Left kidney (tissue), 2 donors: ENCODE data around the gene ARID3B. TPM values are rescaled to one million over a fixed set of nuclear protein-coding genes. Genes with fewer than 3 reads are reported as not detected.
"Not testable (repeated sequence)": the region's sequence is repeated elsewhere in the genome, so short reads cannot be mapped to it uniquely, and the experiment has no call there.

ENCODE experiments used
- DNase-seq: peaks from one replicate; pipeline ENCODE4 v3.0.0-alpha.2; 2013
- polyA plus RNA-seq: library from polyadenylated mRNA; unstranded; fragments of 120-200 nt; gene quantifications from one replicate; pipeline ENCODE4 v1.2.1, GENCODE V29; 2013; ENCODE audit not compliant: insufficient read length

The ARID3B gene
- polyA plus RNA-seq, 1 donor = 16.8 TPM

DNA sequence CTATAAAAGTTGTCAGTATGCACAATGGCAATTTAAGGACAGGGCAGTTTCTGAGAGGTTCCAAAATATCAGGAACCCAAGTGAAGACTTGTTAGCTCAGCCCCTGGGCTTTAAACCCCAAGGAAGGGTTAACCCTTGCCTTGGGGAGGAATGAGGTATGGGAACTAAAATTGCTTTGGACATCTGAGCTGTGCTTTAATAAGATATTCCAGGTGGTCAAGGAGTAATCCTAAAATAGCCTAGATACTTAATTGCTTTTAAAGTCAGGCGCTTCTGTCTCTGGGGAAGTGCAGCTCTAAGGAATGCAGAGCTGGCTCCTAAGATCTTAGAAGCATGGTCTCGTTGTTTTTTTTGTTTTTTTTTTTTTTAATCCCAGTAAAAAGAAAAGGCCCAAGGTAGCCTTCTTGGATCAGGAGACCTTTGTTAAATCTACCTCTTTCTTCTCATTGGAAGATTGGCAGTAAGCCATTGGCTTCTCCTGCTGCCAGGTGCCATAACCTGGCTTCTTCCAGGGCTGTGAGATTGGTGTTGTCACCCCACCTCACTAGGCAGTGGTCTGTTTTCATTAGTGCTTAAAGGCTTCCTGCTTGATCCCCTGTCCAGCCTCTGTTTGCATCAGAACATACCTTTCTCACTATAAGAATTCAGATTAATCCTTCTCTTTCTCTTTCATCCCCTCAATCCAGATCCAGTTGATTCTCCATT lies 24.5 kb downstream of the ARID3B start:
- DNase-seq = no peak

DNA sequence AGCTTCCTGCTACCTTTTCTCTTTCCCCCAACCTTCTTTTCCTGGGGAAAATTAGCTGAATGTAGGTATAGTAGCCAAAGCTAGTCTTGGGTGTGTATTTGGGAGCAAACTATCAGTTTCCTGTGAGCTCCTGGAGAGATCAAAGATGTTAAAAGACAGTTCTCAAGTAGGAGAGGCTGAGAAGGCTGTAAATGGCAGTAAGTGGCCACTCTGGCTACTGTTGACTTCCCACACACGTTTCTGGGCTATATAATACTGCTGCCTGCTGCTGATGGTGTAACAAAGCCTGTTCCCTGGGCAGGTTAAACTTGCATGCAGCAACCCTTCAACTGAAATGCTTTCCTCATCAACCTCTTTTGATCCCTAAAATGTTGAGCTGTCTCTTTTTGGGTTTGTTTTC lies 27.6 kb downstream of the ARID3B start:
- DNase-seq = no peak

DNA sequence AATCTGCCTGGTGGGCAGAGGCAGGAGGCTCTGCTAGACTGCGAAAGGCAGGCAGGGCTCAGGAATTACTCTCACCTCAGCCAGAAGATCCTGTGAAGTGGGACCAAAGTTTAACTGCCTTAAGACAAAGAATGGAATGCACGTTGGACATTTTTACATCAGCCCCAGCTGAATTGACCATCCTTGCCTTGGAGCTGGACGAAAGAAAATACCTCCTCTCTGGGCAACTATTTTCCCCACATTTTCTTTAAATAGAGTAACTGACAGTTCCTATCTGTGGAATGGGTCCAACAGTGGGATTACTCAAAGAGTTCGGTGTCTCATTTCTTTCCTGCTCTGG lies 28.7 kb downstream of the ARID3B start:
- no peak for DNase-seq

DNA sequence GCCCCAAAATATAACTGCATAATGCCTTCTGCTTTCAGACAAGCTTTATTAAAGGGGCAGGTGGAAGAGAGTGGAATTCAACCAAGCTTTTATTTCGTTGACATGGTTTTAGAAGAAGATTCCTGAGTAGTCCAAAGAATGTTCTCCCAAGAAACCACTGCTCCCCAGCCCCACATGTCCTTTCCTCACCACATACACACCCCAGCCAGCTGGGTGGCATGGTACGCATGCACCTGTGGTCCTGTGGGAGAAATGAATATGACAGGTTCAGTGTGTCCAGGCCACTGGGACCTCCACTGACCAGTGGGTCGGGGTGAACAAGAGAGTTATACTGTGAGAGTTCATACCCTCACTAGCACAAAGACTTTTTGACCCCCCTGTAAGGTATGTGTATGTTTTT lies 30.2 kb downstream of the ARID3B start:
- DNase-seq = no peak

DNA sequence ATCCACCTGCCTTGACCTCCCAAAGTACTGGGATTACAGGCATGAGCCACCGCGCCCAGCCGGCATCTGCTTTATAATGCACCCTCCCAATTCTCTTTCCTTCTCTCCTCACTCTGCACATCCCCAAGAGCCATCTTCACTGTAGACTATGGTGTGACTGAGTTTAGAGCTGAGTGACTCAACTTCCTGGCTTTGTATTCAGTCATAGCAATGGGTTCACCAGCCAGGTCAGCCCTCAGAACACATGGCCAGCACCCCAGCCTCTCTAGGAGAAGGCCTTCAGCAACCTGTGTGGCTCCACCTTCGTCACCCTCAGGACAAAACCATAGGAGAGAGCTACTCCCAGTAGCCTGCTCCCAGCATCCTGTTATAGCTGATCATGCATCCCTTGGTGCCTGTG lies 33.0 kb downstream of the ARID3B start:
- no peak for DNase-seq

DNA sequence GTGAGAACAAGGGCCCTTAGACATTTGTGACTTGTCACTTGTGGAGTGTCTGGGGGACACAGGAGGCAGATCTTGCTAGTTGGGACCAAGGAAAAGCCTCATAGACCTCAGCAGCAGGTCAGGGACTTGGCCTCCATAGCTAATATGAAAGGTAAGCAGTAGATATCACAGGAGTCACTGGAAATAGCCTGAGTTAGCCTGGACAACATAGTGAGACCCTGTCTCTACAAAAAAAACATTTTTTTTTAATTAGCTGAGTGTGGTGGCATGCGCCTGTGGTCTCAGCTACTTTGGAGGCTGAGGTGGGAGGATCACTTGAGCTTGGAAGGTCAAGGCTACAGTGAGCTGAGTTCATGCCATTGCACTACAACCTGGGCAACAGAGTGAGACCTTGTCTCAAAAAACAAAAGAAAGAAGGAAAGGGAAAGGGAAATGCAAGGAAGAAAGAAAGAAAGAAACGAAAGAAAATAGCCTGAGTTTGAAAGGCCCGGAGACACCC lies 37.5 kb downstream of the ARID3B start:
- no peak for DNase-seq

DNA sequence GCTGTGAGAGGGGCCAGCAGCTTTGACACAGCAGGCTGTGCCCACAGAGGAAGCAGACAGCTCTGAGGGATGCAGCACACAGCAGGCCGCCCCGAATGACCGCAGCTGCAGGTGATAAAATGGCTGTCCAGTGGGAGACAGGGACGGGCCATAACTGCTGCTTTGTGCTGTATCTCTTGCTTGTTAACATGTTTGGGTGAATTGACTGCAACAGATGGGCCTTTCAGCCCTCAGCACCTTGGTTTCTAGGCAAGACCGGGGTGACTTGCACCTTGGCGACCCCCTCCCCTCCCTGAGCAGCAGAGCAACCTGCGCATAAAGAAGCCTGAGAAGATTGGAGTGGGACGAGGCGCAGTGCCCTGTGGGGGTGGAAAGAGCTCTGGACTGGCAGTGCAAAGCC lies 38.0 kb downstream of the ARID3B start:
- no peak for DNase-seq

DNA sequence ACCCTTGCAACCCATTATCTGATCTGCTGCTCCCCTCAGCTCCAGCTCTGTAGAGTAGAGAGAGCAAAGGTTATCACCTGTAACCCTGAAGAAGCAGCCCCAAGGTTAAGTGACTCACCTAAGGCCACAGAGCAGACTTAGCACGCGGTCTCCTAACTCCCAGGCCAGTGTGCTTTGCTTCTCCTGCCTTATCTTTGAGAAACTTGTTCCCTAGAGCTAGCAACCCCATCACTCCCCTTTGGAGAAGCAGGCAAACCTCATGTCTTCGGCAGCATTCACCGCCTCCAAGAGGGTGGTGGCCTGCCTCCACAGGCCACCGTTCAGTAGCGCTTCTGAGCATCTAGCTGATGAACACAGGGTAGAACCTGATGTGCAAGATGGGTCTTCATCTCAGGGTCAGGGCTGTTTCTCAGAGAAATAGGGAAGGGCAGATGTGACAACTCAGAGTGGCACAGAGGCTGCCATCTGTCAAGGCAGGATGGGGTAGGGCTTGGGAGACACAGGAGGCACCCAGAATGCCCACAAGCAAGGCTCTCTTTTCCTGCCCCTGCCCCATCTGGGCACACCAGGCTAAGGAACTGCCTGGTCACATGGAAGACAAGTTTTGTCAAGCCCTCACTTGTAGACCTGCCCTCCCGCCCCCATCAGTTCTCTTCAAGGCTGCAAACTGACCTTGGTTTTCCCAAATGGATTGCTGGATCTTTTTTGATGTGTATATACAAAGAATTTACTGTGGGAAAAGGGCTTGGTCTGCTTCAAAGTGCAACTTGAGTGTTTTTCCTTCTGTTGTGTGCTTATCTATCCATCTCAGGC lies 39.7 kb downstream of the ARID3B start:
- no peak for DNase-seq

DNA sequence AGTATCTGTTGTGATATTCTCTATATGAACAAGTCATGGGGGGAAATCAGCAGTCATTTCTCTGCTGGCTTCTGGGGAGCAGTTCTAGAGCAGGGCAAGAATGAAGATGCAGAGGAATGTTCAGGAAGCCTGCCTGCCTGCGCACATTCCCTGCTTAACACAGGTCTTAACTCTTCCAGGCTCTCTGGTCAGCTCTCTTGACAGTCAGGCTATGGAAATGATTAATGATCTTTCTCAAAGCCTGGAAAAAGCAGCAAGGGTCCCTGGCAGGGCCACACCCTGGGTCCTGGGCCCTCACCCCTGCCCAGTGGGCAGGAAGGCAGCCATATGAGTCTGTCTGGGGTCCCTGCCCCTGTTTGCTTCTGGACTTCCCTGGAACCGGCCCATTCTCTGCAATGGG lies 43.2 kb downstream of the ARID3B start:
- no peak for DNase-seq

DNA sequence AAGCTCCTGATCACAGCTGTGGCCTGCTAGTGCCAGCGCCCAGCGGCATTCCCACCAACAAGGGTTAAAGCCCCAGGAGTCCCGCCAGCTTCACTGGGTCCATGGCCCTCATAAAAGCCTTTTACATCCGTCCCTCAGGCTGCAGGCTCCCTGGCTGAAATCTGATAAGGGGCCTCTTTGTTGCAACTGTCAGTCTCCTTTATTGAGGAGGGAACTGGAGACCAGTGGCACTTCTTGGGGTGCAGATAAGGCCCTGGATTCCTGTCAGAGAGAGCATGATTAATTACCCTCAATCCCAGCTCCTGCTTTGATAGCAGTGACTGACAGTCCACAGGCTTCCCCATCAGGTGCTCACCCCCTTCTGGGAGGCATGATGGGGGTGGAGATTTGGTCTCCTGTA lies 43.8 kb downstream of the ARID3B start:
- peak; percentile 44 for DNase-seq

DNA sequence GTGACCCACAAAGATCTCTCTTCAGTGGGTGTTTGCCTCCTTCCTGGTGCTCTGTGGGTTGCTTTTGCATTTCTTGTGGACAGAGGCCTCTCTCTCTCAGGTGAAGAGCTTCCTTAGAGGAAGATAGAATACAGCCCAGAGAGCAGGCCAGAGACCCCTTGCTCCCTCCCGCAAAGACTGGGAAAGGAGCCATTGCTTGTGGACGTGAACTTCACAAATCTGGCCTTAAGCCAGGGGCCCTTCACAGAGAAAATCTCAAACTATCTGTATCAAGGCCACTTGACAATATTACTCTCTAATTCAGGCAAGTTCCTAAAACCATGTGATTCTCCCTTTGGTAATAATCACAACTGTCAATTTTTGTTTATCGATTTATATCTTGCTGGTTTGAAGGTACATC lies 44.2 kb downstream of the ARID3B start:
- no peak for DNase-seq

DNA sequence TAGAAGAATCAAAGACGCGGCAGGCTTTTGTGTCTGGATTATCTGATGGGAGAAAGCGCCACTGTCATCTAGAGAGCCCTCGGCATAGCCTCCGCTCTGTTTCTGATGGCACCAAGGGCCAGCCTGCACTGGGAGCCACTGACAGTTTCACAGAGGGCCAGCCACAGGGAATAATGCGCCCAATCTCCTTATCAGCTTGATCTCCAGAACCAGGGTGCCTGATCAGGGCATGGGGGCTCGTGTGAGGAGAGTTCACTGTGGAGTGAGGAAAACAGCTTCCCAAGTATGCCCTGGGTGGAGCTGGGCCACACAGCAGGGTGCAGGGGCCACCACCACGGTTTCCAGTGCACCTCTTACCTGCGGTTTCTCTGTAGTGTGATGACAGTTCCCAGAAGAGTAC lies 44.8 kb downstream of the ARID3B start:
- DNase-seq = no peak

DNA sequence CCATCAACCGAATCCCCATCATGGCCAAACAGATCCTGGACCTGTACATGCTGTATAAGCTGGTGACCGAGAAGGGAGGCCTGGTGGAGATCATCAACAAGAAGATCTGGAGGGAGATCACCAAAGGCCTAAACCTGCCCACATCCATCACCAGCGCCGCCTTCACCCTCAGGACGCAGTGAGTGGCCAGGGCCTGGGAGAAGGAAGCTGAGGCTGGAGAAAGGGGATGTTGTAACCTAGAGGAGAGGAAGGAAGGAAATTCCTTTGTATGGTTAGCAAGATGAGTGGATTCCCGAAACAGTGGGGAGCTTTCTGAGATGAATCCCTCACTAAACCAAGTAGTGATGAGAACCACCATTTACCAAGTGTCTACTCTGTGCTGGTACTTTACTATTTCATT lies 48.8 kb downstream of the ARID3B start:
- no peak for DNase-seq

DNA sequence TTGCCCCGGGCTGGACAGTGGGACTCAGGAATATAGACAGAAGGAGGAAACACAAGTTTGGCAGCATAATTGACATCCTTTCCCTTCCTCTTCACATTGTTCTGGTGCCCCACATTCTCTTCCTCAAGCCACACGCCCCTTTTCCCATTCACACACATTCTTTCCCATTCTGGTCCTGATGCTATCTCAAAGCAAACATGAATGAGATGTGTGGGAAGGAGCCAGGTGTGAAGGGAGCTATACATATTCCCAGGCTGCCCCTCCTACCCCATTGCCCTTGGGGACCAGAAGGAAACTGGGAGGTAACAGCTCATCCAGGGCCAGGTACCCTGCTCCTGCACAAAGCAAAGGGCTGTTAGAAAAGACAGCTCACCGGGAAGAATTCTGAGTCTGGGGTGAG lies 51.2 kb downstream of the ARID3B start:
- DNase-seq = no peak

DNA sequence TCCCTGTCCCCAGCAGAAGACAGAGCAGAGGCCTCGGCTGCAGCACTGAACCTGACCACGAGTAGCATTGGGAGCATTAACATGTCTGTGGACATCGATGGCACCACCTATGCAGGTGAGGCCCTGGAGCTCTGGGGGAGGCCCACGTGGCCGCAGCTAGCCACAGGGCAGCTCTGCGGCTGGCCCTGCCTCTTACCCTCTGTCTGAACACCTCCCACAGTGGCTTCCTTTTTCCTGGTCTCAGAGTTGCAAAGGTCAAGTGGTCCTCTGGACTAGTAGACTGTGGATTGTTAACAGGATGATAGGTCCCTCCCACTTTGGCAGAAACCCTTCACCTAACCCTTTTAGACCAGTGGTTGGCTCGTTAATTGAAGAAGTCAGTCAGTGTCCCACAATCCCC lies 52.1 kb downstream of the ARID3B start:
- DNase-seq = no peak

DNA sequence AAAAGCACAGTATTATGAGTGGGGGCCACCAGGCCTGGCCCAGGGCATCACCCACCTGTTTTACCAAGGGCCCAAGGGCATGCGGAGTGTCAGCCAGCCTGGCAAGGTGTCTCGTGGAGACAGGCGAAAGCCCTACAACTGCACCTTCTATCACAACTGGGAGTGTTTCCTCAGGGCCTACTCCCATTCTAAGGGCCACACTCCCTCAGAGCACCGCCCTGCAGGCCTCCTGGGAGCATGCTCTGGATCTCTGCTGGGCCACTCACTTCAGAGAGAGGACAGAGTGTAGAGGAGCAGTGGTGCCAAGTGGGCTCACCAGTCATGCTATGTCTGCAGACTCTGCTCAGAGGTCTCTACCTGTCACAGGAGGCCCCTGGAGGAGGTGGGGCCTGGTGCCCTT lies 53.4 kb downstream of the ARID3B start:
- no peak for DNase-seq

DNA sequence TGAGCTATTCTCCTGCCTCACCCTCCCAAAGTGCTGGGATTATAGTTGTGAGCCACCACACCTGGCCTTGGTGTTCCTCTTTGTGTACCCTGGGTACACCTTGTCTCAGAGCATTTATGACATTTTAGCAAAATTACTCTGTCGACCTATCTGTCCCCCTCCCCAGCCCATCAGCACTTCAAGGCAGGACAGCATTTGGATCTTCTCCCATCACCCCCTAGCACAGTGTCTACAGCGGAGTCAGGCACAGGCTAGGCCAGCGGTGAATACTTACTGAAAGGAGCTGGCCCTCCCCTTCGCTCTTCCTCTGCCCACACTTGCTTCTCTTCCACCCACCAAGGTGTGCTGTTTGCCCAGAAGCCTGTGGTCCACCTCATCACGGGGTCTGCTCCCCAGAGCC lies 54.3 kb downstream of the ARID3B start:
- DNase-seq = no peak

DNA sequence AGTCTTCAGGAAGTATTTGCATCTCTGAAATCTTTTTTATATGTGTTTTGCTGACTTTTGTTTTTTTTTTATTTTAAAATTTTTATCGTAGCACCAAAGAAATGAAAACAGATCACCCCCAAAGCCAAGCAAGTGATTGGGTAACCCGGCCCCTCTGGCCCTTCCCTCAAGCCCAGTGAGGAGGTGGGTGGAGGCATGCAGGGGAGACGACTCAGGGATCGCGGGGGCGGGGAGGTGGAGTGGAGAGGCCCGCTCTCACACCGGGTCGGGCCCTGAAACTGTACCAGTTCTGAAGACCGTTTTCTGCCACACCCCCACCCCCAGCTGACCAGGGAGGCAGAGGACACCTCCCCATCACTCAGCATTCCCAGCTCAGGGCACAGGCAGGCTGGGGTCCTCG lies 55.7 kb downstream of the ARID3B start:
- not testable (repeated sequence) for DNase-seq

DNA sequence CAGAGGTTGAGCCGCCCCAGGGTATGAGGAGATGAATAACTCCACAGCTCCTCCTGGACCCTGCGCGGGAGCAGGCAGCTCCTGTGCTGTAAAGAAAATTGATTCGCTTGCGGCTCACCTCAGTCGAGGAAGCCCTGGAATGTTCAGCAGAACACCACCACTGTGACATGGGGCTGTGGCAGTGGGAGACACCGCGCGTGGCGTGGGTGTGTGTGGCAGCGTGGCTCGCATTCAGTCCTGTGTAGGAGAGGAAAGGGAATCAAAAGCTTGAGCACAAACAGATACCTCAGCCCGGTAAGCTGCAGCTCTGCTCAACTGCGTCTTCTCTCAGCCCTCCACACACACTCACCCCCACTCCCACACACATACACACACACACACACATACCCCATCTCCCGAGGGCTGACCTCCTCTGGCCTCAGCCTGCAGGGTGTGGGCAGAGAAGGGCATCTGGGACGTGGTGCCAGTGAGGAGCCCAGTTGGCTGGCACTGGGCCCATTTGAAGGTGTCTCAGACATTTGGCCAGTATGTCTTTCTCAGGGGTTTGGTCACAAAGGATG lies 56.2 kb downstream of the ARID3B start:
- not testable (repeated sequence) for DNase-seq

DNA sequence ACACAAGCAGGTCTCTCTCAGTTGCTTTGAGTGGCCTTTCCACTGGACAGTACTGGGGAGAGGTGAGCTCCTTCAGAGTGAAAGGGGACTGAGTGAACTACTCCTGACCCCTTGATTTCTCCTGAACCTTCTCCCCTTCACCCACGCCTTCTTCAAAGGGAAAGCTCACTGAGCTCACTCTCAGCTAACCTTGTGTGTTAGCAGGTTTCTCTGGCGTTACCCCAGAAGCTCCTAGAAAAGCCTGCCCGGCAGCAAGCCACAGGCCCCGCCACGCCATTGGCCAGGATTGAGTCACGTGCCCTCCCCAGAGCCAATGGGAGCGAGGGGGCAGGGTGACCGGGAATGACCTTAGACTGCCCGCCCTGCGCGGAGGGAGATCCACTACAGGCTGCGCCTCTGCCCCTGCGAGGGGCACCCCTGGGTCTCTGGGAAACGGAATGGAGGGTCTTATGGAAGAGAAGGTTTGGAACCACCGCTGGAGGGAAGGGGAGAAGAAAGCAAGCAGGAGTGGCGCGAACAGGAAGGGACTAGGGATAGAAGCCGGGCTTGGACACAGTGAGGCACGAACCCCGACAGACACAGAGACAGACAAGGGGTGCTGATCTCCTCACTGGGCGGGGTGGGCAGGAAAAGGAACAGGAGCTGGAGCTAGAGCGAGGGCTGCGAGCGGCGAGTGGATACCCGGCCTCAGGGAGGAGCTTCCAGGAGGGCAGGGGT lies 57.3 kb downstream of the ARID3B start:
- DNase-seq = peak; percentile 93

DNA sequence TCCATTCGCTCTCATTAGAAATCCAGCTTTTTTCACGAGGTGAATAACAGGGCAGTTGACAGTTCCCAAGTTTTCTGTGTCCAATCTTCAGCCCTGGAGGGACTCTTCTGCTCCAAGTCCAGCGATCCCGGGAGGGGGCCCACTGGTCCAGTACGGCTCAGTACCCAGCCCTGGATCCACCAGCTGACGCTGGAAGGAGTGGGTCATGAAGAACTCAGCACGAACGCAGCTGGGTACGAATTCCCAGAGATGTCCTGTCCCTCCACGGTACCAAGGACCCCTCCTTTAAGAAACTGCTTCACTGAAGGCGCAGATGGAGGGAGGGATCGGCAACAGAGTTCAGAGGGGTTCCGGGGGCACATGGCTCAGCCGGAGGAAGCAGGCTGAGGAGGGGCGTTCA lies 58.1 kb downstream of the ARID3B start:
- DNase-seq = no peak

DNA sequence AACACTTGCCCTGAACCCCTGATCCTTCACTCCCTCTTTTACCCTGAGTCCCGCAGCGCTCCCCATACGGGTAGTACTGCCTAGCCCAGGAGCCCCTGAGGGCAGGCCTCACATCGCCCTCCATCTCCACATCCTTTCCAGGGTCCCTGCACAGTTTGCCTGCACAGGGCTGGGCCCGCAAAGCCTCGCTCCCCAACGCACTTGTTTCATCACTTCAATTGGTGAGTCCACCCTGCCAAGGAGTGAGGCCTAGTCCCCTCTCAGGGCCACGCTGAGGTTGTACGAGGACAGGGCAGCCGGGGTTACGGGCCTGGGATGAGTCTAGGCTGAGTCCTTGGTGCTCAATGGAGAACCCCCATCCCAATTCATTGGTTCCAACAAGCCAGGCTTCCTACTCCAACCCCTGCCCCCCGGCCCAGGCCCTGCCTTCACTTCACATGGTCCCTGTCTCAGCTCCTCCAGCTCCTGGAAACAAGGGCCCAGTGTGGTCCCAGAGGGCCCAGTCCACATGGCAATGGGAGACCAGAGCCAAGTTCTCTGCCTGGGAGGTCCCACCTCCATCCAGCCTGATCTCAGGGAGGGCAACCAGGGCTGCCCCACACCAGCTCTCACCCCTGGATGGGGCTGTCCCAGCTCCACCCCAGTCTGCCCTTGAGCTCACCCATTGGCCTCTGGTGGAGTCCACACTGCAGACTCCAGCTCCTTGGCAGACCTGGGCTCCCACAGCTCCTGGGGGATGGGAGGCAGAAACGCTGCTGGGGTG lies 62.2 kb downstream of the ARID3B start:
- no peak for DNase-seq
